Measurements from ENCODE around the gene DIP2A.

DNA sequence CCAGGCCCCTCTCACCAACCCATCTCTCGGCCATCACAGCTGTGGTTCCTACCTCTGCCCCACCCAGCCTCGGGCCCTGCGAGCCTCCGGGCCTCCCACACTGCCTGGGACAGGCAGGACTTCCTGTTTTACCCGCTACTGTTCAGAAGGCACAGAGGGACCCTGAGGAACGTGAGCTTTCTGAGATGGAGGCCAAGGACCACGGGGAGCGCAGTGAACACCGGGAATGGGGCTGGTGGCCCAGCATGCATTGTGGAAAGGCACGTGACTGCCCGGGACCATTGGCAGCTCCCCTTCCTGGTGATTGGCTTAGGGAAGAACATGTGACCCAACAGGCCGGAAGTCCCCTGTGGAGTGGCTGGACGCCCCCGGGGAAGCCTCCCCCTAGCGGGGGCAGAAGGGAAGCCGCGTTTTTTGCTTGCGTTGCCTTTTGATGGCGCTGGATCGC, 139.2 kb downstream of the DIP2A start:
- TF ChIP-seq CTCF (IDR thresholded peaks at IDR 0.05), result no peak
- TF ChIP-seq POLR2AphosphoS5 (IDR thresholded peaks at IDR 0.05), result no peak
- TF ChIP-seq EP300 (IDR thresholded peaks at IDR 0.05), result no peak

All from suprapubic skin (tissue), 4 donors.